Fibroblast of skin of abdomen (primary cell): ENCODE measurements around the gene SMARCE1.
A peak's percentile ranks its signal among the peaks of the same experiment; 100 is the strongest.

Experiments used
- DNase-seq: peaks from one replicate; pipeline ENCODE4 v3.0.0-alpha.2; 2013

Gene SMARCE1

GRCh38 chr17:40645291-40645690 lies 2.3 kb downstream of the SMARCE1 start:
- DNase-seq = no peak

GRCh38 chr17:40637931-40638330 lies 9.7 kb downstream of the SMARCE1 start:
- DNase-seq = no peak

- DNase-seq = no peak
Observed at GRCh38 chr17:40633871-40634270, 13.7 kb downstream of the SMARCE1 start.

- DNase-seq = no peak
Observed at GRCh38 chr17:40632216-40632615, 15.4 kb downstream of the SMARCE1 start.

GRCh38 chr17:40629842-40630241 lies 17.8 kb downstream of the SMARCE1 start:
- DNase-seq = no peak

- no peak for DNase-seq
Observed at GRCh38 chr17:40625311-40625710, 22.3 kb downstream of the SMARCE1 start.

- no peak for DNase-seq
Observed at GRCh38 chr17:40623419-40624210, 24.0 kb downstream of the SMARCE1 start.

GRCh38 chr17:40622509-40622928 lies 25.1 kb downstream of the SMARCE1 start:
- no peak for DNase-seq

GRCh38 chr17:40621578-40621977 lies 26.0 kb downstream of the SMARCE1 start:
- DNase-seq = no peak

- DNase-seq = no peak
Observed at GRCh38 chr17:40621019-40621418, 26.6 kb downstream of the SMARCE1 start.

GRCh38 chr17:40618754-40619625 lies 28.6 kb downstream of the SMARCE1 start:
- DNase-seq = no peak

GRCh38 chr17:40617678-40618240 lies 29.9 kb downstream of the SMARCE1 start:
- no peak for DNase-seq

- no peak for DNase-seq
Observed at GRCh38 chr17:40616592-40616991, 31.0 kb downstream of the SMARCE1 start.

GRCh38 chr17:40615841-40616476 lies 31.7 kb downstream of the SMARCE1 start:
- DNase-seq = no peak

GRCh38 chr17:40615068-40615840 lies 32.4 kb downstream of the SMARCE1 start:
- DNase-seq = peak; percentile 12

GRCh38 chr17:40614431-40615067 lies 33.1 kb downstream of the SMARCE1 start:
- no peak for DNase-seq

- no peak for DNase-seq
Observed at GRCh38 chr17:40613467-40614154, 34.0 kb downstream of the SMARCE1 start.

GRCh38 chr17:40612599-40613244 lies 34.9 kb downstream of the SMARCE1 start:
- no peak for DNase-seq

GRCh38 chr17:40611840-40612474 lies 35.7 kb downstream of the SMARCE1 start:
- DNase-seq = no peak

- no peak for DNase-seq
Observed at GRCh38 chr17:40610359-40610758, 37.3 kb downstream of the SMARCE1 start.
